Stimulated activated CD4-positive, alpha-beta T cell treated with anti-CD3 and anti-CD28 coated beads, Interleukin-12 subunit alpha, Interleukin-12 subunit beta, amount 100 ng/mL, for 4 hours (primary cell): Measurements from ENCODE around the gene TNFSF9.
"Not testable (repeated sequence)": the region's sequence is repeated elsewhere in the genome, so short reads cannot be mapped to it uniquely, and the experiment has no call there.

Experiments
- DNase-seq: peaks from one replicate; pipeline ENCODE4 v3.0.0-alpha.2; 2020

The TNFSF9 gene

DNA sequence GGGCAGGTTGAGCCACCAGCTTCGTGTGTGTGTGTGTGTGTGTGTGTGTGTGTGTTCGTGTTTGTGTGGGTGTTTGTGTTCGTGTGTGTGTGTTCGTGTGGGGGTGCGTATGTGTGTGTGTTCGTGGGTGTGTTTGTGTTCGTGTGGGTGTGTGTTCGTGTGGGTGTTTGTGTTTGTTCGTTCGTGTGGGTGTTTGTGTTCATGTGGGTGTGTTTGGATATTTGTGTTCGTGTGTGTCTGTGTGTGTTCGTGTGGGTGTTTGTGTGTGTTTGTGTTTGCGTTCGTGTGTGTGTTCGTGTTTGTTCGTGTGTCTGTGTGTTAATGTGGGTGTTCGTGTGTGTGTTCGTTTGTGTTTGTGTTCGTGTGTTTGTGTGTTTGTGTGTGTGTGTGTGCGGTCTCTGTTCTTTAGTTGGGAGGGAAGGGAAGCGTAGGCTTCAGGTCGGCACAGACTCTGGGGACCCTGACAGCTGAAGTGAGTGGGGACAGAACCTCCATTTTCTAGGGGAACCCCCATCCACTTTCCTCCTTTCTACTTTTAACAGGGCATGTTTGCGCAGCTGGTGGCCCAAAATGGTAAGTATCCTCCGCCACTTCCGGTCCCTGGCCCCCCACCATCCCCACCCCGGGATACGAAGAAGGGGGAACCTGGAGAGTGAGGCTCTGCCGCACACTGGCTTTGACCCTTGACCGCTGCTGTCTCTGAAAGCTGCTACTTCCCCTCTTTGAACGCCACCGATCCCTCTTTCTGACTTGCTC lies 1.6 kb downstream of the TNFSF9 start:
- DNase-seq: no peak

- no peak for DNase-seq
These were observed 2.1 kb downstream of the TNFSF9 start for GRCh38 chr19:6533000-6533328.

DNA sequence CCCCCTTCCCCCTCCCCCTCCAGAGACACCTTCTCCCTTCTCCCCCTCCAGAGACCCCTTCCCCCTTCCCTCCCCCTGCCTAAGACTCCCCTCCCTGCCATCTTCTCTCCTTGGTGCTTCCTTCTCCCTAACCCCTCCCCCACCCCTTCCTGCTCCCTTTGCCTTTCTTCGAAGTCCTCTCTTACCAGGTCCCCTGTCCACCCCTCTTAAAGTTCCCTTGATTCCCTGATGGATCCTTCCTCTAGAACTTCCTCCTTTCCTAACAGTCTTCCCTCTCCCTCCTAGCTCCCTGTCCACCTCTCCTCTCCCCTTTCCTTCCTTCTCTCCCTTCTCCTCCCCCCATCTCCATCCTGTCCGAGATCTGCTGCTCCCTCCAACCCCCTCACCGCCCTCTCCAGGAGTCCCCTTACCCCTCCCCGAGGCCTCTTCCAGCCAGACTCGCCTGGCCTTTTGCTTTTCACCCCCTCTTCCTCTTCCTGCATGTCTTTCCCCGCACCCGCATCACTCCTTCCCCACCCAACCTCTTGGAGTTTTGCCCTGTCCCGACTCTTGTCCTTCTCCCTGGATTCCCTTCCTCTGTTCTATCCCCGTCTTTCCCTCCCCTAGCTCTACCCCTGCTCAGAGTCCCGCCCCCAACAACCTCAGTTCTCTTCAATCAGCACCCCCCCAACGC lies 3.1 kb downstream of the TNFSF9 start:
- no peak for DNase-seq

- DNase-seq: no peak
These were observed 3.7 kb downstream of the TNFSF9 start for GRCh38 chr19:6534451-6535093.

DNA sequence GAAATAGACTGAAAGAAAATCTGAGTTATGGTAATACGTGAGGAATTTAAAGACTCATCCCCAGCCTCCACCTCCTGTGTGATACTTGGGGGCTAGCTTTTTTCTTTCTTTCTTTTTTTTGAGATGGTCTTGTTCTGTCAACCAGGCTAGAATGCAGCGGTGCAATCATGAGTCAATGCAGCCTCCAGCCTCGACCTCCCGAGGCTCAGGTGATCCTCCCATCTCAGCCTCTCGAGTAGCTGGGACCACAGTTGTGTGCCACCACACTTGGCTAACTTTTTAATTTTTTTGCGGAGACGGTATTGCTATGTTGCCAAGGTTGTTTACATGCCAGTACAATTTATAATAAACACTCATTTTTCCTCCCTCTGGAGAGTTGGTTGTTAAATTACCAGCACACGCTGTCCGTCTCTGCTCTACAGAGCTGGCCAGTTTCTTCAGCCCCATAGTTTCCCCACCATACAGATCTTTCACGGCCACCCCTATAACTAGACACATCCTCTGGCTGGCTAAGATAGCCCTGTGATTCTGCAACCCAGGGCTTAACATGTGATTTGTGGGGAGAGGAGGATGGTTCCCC lies 4.8 kb downstream of the TNFSF9 start:
- no peak for DNase-seq

DNA sequence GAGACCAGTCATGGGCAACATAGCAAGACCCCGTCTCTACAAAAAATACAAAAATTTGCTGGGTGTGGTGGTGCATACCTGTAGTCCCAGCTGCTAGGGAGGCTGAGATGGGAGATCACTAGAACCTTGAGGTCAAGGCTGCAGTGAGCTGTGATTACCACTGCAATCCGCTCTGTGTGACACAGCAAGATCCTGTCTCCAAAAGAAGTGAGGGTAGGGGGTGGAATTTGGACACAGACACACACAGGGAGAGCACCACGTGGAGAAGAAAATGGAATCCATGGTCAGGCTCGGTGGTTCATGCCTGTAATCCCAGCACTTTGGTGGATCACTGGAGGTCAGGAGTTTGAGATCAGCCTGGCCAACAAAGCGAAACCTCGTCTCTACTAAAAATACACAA lies 8.7 kb downstream of the TNFSF9 start:
- DNase-seq: no peak

GRCh38 chr19:6540918-6541689 lies 10.3 kb downstream of the TNFSF9 start:
- no peak for DNase-seq

GRCh38 chr19:6543866-6544347 lies 13.1 kb downstream of the TNFSF9 start:
- no peak for DNase-seq

DNA sequence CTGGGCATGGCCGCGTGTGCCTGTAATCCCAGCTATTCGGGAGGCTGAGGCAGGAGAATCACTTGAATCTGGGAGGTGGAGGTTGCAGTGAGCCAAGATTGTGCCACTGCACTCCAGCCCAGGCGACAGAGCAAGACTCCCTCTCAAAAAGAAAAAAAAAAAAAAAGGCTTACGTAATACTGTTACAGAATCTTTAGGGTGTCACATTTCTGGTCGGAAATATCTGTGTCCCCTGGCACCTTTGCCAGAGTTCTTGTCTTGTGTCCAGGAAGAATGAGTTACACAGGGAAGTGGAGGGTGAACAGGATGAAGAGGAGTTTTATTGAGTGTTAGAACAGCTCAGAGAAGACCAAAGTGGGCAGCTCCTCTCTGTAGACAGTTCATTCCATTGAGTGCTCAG lies 19.9 kb downstream of the TNFSF9 start:
- DNase-seq: not testable (repeated sequence)

DNA sequence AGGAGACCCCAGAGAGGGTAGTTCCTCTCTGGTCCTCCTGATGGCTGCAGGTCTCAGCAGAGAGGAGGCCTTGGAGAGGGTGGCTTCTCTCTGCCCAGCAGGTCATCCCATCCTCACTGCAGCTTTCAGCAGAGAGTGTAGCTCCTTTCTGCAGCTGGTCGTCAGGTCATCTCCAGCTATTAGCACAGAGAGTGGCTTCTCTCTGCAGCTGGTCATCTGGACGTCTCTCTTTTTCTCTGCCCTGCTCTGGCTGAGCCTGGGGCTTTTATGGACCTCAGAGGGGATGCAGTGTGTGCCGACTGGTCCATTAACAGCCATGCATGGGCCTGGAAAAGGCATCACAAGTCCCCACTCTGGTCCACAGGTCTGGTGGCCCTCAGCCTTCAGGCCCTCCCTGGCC lies 20.3 kb downstream of the TNFSF9 start:
- DNase-seq: no peak

- DNase-seq: peak; percentile 43
These were observed 21.0 kb downstream of the TNFSF9 start for GRCh38 chr19:6551607-6552450.

GRCh38 chr19:6556043-6556449 lies 25.2 kb downstream of the TNFSF9 start:
- DNase-seq: no peak

DNA sequence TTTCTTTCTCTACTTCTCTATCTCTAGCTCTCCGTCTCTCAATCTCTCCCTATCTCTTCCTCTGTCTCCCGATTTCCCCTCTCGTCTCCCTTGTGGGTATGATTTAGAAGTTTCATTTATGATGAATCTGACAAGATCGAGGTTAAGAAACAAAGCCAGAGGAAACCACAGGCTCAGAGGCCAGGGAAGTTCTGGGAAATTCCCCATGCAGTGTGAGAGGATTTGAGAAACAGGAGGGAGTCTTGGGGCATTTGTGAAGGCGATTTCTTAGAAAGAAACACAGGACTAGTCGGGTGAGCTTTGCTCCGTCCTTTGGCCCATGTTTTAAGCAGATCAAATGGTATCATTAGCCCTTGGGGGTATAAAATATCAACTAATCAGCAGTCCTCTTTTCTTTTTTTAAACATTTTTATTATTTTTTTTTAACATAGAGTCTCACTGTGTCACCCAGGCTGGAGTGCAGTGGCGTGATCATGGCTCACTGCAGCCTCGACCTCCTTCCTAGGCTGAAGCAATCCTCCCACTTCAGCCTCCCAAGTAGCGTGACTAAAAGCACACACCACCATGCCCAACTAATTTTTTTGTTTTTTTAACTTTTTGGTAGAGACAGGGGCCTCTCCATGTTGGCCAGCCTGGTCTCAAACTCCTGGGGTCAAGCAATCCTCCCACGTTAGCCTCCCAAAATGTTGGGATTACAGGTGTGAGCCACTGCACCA lies 25.8 kb downstream of the TNFSF9 start:
- no peak for DNase-seq

DNA sequence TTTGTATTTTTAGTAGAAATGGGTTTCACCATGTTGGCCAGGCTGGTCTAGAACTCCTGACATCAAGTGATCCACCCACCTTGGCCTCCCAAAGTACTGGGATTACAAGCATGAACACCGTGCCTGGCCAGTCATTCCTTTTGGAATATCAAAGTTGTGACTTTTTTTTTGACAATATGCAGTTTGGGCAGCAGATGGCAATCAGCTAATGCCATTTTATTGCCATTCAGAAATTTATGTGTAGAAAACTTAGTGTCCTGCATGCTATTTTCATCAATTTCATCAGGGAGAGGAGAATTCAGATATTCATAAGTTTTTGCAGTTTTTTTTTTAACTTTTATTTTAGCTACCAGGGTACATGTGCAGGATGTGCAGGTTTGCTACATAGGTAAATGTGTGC lies 31.6 kb downstream of the TNFSF9 start:
- DNase-seq: not testable (repeated sequence)

DNA sequence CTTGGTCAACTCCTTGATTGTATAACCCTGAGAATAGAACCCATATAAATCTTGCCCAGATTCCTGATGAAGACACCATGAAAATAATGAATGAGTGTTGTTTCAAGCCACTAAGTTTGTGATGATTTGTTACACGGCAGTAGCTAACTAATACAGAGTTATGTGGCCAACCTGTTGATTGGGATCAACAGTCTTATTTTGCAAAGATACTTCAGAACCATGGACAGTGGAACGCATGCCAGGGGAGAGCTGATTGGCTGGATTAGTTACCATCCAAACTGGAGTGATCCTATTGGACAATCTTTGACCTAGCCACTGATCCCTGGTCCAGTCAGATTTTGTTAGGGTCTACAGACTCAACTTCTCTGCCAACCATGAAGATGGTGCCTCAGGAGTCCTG lies 33.6 kb downstream of the TNFSF9 start:
- DNase-seq: no peak

GRCh38 chr19:6566727-6567126 lies 35.9 kb downstream of the TNFSF9 start:
- not testable (repeated sequence) for DNase-seq

DNA sequence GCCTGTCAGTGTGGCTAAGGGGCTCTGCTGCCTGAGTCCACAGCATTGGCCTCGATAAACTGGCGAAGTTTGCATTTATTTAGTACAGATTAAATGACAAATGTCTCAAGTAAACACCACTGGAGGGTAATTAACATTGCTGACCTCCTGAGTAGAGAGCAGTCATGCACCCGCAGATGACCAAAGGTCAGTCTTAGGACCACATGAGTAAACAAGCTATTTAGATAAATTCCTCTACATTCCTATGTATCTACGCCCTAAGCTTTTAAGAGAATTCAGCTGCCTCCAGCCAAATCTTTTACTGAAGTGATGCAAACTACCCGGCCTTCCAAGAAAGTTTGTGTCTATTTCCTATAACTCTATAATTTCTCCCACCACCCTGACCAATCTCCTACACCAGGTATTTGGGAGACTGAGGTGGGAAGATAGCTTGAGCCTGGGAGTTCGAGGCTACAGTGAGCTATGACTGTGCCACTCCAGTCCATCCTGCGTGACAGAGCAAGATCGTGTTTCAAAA lies 37.2 kb downstream of the TNFSF9 start:
- DNase-seq: no peak

GRCh38 chr19:6568816-6569215 lies 38.0 kb downstream of the TNFSF9 start:
- no peak for DNase-seq

- no peak for DNase-seq
These were observed 39.9 kb downstream of the TNFSF9 start for GRCh38 chr19:6570764-6571163.

GRCh38 chr19:6571167-6571566 lies 40.3 kb downstream of the TNFSF9 start:
- no peak for DNase-seq

- no peak for DNase-seq
These were observed 41.4 kb downstream of the TNFSF9 start for GRCh38 chr19:6572217-6572616.
